ENCODE data around the gene NXF1. TPM values are rescaled to one million over a fixed set of nuclear protein-coding genes. Genes with fewer than 3 reads are reported as not detected.

NXF1 gene
- total RNA-seq, 4 donors from 2014 or later, result 38.2 to 134 (median 60.0) TPM

- Histone ChIP-seq H3K4me3 (no peak overlapping the region), H3K4me1 (peaks cover 11 to 39% (median 24%) of the 10 kb centered on the region in 4 donors), H3K27ac (no peak overlapping the region), H3K27me3 (no peaks in the 10 kb centered on the region), H3K36me3 (peaks cover 0 to 23% (median 10%) of the 10 kb centered on the region in 4 donors), H3K9me3 (no peaks in the 10 kb centered on the region)
- in situ Hi-C loops (cut with MboI; ENCODE audit: low pct_ligation_motif_present in 1 of 4, low pct_unique_long_range_greater_than_20kb in 1 of 4, low sequenced_read_pairs in 3 of 4), result loop anchor here in 2 of 4 donors (25.0 kb wide), 2 partner anchors 265 to 465 kb away; partner anchors contain the start of gene TUT1 (in 1 of the 2)
- TF ChIP-seq CTCF (IDR thresholded peaks at IDR 0.05) (no peak), POLR2A (IDR thresholded peaks at IDR 0.05) (no peak), EP300 (IDR thresholded peaks at IDR 0.05; ENCODE audit: low read depth) (no peak), POLR2AphosphoS5 (IDR thresholded peaks at IDR 0.05) (no peak)
- intact Hi-C loops (cut with DNase I; ENCODE audit: low total_unique reads), result loop anchor here (1.0 kb wide), 1 partner anchor 25 kb away; no protein-coding TSS in a partner anchor
- DNase-seq, result no peak
These were observed 47.4 kb upstream of the NXF1 start for GRCh38 chr11:62852523-62853188.

GRCh38 chr11:62851807-62852522, 46.7 kb upstream of the NXF1 start:
- peaks cover 0 to 23% (median 10%) of the 10 kb centered on the region in 4 donors for H3K36me3 ChIP-seq
- WGBS, 2 donors (ENCODE audit: low coverage in 1 of 2), result 26 to 37% methylated on average over 3 of the region's 3 CpGs
- H3K27ac ChIP-seq, result no peak overlapping the region
- in situ Hi-C loops (cut with MboI; ENCODE audit: low pct_ligation_motif_present in 1 of 4, low pct_unique_long_range_greater_than_20kb in 1 of 4, low sequenced_read_pairs in 3 of 4), result loop anchor here in 2 of 4 donors (25.0 kb wide), 2 partner anchors 265 to 465 kb away; partner anchors contain the start of gene TUT1 (in 1 of the 2)
- no peak for DNase-seq
- intact Hi-C loops (cut with DNase I; ENCODE audit: low total_unique reads), result no loop called here
- no peaks in the 10 kb centered on the region for H3K9me3 ChIP-seq
- H3K4me1 ChIP-seq, result peaks cover 11 to 32% (median 24%) of the 10 kb centered on the region in 4 donors
- no peak overlapping the region for H3K4me3 ChIP-seq
- no peaks in the 10 kb centered on the region for H3K27me3 ChIP-seq
- no peak for TF ChIP-seq POLR2A (IDR thresholded peaks at IDR 0.05)
- TF ChIP-seq EP300 (IDR thresholded peaks at IDR 0.05; ENCODE audit: low read depth), result no peak
- TF ChIP-seq CTCF (IDR thresholded peaks at IDR 0.05), result no peak
- peak in 1 of 3 donors; percentile 1 for TF ChIP-seq POLR2AphosphoS5 (IDR thresholded peaks at IDR 0.05)

- in situ Hi-C loops (cut with MboI; ENCODE audit: low pct_ligation_motif_present in 1 of 4, low pct_unique_long_range_greater_than_20kb in 1 of 4, low sequenced_read_pairs in 3 of 4) (loop anchor here in 2 of 4 donors (25.0 kb wide), 2 partner anchors 264 to 464 kb away; partner anchors contain the start of gene TUT1 (in 1 of the 2)), intact Hi-C loops (cut with DNase I; ENCODE audit: low total_unique reads) (no loop called here)
- no peak for DNase-seq
- TF ChIP-seq EP300 (IDR thresholded peaks at IDR 0.05; ENCODE audit: low read depth), result no peak
- TF ChIP-seq POLR2AphosphoS5 (IDR thresholded peaks at IDR 0.05), result peak in 1 of 3 donors; percentile 19
- no peak for TF ChIP-seq POLR2A (IDR thresholded peaks at IDR 0.05)
- TF ChIP-seq CTCF (IDR thresholded peaks at IDR 0.05), result no peak
- H3K36me3 ChIP-seq, result peaks cover 0 to 23% (median 10%) of the 10 kb centered on the region in 4 donors
- 40 to 68% methylated on average over 7 to 15 of the region's 15 CpGs for WGBS, 2 donors (ENCODE audit: low coverage in 1 of 2)
- no peaks in the 10 kb centered on the region for H3K9me3 ChIP-seq
- peaks cover 11 to 24% (median 21%) of the 10 kb centered on the region in 4 donors for H3K4me1 ChIP-seq
- no peak overlapping the region for H3K4me3 ChIP-seq
- H3K27me3 ChIP-seq, result no peaks in the 10 kb centered on the region
- H3K27ac ChIP-seq, result no peak overlapping the region
These were observed 45.9 kb upstream of the NXF1 start for GRCh38 chr11:62850911-62851806.
